Type B pancreatic cell (in vitro differentiated cells): ENCODE measurements around the gene SHANK2. TPM values are rescaled to one million over a fixed set of nuclear protein-coding genes. Genes with fewer than 3 reads are reported as not detected.

Experiments
- DNase-seq: peaks from one replicate; pipeline ENCODE4 v3.0.0; 2021; ENCODE audit warnings: mixed read lengths; ENCODE audit not compliant: unreplicated experiment; ENCODE audit errors: extremely low spot score
- H3K27ac Mint-ChIP-seq: 2 replicates; pipeline ENCODE4 v1.8.0; 2021; ENCODE audit warnings: mild to moderate bottlenecking, mixed read lengths
- H3K27me3 Mint-ChIP-seq: 2 replicates; pipeline ENCODE4 v1.8.0; 2021; ENCODE audit warnings: mixed read lengths
- H3K36me3 Mint-ChIP-seq: 2 replicates; pipeline ENCODE4 v1.8.0; 2021; ENCODE audit warnings: mixed read lengths
- H3K4me1 Mint-ChIP-seq: one replicate; pipeline ENCODE4 v1.8.0; 2021; ENCODE audit warnings: mixed read lengths; ENCODE audit not compliant: unreplicated experiment
- H3K4me3 Mint-ChIP-seq: 2 replicates; pipeline ENCODE4 v1.8.0; 2021; ENCODE audit warnings: mild to moderate bottlenecking, mixed read lengths
- H3K9me3 Mint-ChIP-seq: 2 replicates; pipeline ENCODE4 v1.8.0; 2021; ENCODE audit warnings: mixed read lengths
- CTCF ChIP-seq: fragments of 200-600 bp; sonication (generic); conservative IDR thresholded peaks from 2 replicates; pipeline ENCODE4 v1.5.0; 2021; ENCODE audit warnings: antibody characterized with exemption, mild to moderate bottlenecking
- total RNA-seq: library from RNA; stranded (reverse); gene quantifications from 2 replicates; pipeline ENCODE4 v1.2.1, GENCODE V29; 2021; ENCODE audit warnings: low replicate concordance

SHANK2 gene
- total RNA-seq, 1 donor from 2014 or later, result 49.4 TPM

DNA sequence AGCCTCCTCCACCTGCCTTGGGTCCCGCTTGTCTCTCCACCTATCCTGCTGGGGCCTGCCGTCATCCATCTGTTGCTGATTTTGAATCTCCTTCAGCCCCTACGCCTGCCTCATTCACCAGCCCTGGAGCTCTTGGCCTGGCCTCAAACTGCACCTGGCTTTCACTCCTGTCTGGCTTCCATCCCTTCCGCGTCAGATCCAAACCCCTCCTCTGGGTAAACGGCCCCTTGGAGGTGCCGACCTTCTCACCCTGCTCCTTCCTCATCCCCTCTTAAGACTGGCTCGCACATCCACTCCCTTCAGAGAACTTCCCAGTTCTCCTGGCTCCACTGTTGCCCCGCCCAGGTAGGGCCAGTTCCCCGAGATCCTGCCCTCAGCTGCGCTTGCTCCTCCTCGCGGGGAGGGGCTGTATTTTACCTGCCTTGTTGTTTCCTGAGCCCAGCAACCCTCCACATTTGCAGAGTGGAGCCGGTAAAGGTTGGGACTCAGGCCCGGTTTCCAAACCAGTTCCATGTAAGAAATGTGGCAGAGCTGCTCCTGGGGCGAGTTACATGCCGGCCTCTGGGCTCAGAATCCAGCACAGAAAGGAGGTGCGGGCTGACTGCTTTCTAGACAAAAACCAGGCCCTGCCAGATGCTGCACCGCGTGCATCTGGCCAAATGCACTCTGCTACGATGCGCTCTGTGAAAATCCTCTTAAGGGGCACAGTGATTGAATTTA is 13.9 kb upstream of the SHANK2 start:
- H3K4me3 Mint-ChIP-seq, result peak overlapping the region; percentile 67
- H3K4me1 Mint-ChIP-seq, result peaks cover 26% of the 10 kb centered on the region
- peak overlapping the region; percentile 21 for H3K27ac Mint-ChIP-seq
- no peak for TF ChIP-seq CTCF
- no peaks in the 10 kb centered on the region for H3K9me3 Mint-ChIP-seq
- peaks cover 3% of the 10 kb centered on the region for H3K27me3 Mint-ChIP-seq
- no peak for DNase-seq
- no peaks in the 10 kb centered on the region for H3K36me3 Mint-ChIP-seq

GRCh38 chr11:71265559-71266092 is 13.2 kb upstream of the SHANK2 start:
- Mint-ChIP-seq H3K27ac (peak overlapping the region; percentile 21), H3K4me1 (peaks cover 26% of the 10 kb centered on the region), H3K36me3 (no peaks in the 10 kb centered on the region), H3K4me3 (no peak overlapping the region), H3K27me3 (peaks cover 3% of the 10 kb centered on the region), H3K9me3 (no peaks in the 10 kb centered on the region)
- no peak for DNase-seq
- TF ChIP-seq CTCF, result no peak

- peak overlapping the region; percentile 6 for H3K27ac Mint-ChIP-seq
- H3K27me3 Mint-ChIP-seq, result peaks cover 3% of the 10 kb centered on the region
- no peaks in the 10 kb centered on the region for H3K36me3 Mint-ChIP-seq
These were observed 11.0 kb upstream of the SHANK2 start for GRCh38 chr11:71263386-71263785.

GRCh38 chr11:71255800-71256479 is 3.6 kb upstream of the SHANK2 start:
- H3K27me3 Mint-ChIP-seq, result peaks cover 11% of the 10 kb centered on the region
- no peak overlapping the region for H3K27ac Mint-ChIP-seq
- H3K36me3 Mint-ChIP-seq, result no peaks in the 10 kb centered on the region
- no peak overlapping the region for H3K4me3 Mint-ChIP-seq
- peaks cover 24% of the 10 kb centered on the region for H3K4me1 Mint-ChIP-seq
- peaks cover 5% of the 10 kb centered on the region for H3K9me3 Mint-ChIP-seq
- TF ChIP-seq CTCF, result no peak
- DNase-seq, result no peak

More at GRCh38 chr11:71263386-71263785, 11.0 kb upstream of the SHANK2 start:
- no peak for DNase-seq
- no peak for TF ChIP-seq CTCF
- Mint-ChIP-seq H3K4me3 (no peak overlapping the region), H3K9me3 (peaks cover 3% of the 10 kb centered on the region), H3K4me1 (peaks cover 17% of the 10 kb centered on the region)

- peaks cover 5% of the 10 kb centered on the region for H3K9me3 Mint-ChIP-seq
- H3K4me3 Mint-ChIP-seq, result no peak overlapping the region
- peaks cover 27% of the 10 kb centered on the region for H3K4me1 Mint-ChIP-seq
- no peaks in the 10 kb centered on the region for H3K36me3 Mint-ChIP-seq
- peaks cover 17% of the 10 kb centered on the region for H3K27me3 Mint-ChIP-seq
- no peak for DNase-seq
- no peak for TF ChIP-seq CTCF
- no peak overlapping the region for H3K27ac Mint-ChIP-seq
These were observed 2.9 kb upstream of the SHANK2 start for GRCh38 chr11:71255323-71255722.
